NCI-H748 (cell line): ENCODE measurements around the gene PNKP.

ENCODE experiments used
- DNase-seq: peaks from one replicate; lab custom pipeline; 2025; ENCODE audit not compliant: unreplicated experiment; lab: John Stamatoyannopoulos, UW

PNKP gene

DNA sequence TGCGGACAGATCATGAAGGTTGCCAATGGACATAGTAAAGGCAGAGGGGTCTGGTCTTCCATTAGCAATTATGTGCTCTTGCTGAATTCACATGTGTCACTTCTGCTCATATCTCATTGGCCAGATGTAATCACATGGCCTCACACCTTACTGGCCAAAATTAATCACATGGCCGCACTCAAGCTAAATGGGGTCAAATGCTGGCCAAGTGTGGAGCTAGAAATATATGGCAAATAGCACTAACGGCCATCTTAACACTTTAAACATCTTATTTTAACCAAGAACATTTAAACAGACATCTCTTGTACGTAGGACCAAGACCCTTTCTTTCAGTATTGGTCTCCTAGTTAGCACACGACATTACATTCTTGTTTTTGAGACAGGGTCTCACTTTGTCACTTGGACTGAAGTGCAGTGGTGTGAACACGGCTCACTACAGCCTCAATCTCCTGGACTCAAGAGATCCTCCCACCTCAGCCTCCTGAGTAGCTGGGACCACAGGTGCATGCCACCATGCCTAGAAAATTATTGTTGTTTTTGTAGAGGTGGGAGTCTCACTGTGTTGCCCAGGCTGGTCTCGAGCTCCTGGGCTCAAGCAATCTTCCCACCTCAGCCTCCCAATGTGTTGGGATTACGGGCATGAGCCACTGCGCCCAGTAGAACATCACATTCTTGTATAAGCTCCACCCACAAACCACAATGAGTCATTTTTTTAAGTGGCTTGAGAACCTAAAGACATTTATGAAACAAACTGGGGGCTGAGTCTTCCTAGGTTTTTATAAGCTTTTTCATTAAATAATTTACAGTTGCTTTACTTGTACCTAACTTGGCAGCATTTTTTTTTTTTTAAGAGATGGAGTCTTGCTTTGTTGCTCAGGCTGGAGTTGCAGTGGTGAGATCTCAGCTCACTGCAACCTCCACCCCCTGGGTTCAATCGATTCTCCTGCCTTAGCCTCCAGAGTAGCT is 19.4 kb downstream of the PNKP start:
- DNase-seq: no peak

DNA sequence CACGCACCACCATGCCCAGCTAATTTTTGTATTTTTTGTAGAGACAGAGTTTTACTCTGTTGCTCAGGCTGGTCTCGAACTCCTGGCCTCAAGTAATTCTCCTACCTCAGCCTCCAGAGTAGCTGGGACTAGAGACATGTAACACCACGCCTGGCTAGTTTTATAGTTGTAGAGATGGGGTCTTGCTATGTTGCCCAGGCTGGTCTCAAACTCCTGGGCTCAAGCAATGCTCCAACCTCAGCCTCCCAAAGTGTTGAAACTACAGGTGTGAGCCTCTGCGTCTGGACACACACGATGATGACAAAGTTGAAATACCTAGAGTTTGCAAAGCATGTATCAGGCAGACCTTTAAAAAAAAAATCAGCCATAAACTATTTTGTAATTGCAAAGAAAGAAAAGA is 21.0 kb downstream of the PNKP start:
- no peak for DNase-seq

DNA sequence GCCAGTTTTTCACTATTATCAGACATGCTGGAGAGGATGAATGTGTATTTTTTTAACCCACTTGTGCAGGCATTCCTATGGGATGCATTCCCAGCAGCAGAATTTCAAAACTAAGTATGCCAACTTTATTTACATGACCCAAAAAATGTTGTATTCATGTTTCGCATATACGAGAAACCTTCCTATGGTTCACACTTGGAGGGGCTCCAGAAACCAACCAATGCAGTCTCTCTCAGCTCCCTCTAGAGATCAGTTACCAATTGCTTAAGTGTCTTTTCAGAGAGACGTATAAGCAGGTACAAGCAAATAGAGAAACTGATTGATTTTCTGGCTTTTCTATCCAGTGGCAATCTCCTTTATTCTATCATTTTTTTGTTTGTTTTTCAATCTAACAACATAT is 22.0 kb downstream of the PNKP start:
- no peak for DNase-seq

DNA sequence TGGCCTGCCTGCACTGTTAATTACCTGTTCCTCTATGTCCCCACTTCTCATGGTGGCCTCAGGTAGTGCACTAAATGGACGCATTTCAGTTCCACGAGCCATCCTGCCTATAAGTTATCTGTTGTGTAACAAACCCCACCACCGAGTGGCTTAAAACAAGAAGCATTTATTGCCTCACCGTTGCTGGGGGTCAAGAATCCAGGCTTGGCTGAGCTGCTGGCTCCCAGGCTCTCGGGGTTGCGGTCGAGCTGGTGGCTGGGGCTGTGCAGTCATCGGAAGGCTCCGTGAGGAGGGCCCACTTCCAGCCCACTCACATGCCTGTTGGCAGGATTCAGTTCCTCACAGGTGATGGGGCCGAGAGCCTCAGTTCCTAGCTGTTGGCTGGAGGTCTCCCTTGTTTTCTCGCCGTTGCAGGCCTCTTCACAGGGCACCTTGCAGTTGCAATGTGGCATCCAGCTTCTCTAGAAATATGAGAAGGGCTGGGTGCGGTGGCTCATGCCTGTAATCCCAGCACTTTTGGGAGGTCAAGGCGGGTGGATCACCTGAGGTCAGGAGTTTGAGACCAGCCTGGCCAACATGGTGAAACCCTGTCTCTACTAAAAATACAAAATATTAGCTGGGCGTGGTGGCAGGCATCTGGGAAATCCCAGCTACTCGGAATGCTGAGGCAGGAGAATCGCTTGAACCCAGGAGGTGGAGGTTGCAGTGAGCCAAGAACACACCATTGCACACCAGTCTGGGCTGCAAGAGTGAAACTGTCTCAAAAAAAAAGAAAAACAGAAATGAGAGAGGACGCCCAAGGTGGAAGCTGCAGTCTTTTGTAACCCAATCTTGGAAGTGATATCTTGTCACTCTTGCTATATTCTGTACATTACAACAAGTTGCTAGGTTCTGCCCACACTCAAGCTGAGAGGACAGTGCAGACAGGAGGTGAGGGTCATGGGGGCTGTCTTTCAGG is 23.0 kb downstream of the PNKP start:
- DNase-seq: no peak

DNA sequence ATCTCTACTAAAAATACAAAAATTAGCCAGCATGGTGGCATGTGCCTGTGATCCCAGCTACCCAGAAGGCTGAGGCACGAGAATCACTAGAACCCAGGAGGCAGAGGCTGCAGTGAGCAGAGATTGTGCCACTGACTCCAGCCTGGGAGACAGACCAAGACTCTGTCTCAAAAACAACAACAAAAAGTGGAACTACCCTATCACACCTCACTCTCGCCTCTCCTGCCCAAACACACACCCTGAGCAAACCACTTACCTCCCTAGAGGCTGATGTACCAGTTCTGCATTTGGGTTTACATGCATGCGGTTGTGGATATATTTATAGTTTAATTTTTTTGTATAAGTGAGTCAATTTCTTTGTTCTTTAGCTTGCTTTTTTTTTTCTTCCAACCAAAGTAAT is 24.1 kb downstream of the PNKP start:
- no peak for DNase-seq

DNA sequence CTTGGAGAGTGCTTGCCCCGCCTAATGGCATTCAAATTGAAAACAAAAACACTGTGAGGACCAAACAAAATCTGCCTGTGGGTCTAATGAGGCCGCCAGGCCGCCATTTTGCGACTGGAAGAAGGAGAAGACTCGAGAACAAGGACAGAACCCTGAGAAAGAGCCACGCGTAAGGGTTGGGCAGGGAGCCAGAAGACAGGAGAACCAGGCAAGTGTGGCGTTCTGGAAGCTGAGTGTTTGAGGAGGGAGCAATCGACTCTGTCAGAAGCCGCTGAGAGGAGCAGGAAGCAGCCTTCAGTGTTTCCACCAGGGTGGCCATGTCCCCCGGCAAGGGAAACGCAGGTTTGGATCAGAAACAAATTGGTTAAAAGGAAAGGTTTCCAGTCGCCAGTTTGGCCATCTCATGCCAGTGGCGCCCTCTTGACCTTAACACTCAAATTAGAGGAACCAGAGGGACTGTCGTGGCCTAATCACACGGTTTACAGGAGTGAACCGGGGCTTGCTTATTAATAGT is 26.6 kb downstream of the PNKP start:
- no peak for DNase-seq

DNA sequence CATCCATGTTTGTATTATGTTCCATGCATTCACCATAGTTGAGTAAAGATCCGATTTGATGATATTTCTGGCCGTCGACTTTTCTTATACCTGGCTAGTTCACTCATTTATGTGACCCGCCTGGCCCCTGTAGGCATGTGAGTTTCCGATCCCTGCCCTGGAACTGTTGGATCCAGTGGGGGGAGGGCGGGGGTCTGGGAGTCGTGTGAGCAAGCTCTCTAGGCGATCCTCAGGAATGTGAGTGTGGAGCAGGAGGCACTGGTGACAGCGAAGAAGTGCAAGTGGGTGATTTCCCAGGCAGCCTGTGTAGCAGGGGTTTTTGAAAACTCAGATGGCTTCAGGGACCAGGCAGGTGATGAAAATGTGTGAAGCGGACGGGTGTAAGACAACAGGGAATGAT is 27.1 kb downstream of the PNKP start:
- no peak for DNase-seq

DNA sequence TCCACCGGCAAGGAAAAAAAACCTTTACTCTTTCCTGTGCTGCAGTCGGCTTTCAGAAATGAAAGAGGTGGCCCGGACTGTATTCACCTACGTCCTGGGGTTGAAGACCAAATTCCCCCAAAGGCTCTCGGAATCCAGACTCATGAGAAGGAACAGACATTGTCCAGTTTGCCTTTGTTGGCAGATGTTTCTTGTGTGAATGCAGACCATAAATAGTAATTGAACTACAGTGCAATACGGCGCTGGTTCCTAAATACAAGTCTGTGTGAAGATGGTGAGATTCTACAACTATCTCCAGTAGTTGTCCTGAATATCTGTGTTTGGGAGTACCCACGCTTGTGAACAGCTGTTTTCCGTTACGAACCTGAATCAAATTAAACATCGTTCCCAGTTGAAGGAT is 27.7 kb downstream of the PNKP start:
- no peak for DNase-seq

DNA sequence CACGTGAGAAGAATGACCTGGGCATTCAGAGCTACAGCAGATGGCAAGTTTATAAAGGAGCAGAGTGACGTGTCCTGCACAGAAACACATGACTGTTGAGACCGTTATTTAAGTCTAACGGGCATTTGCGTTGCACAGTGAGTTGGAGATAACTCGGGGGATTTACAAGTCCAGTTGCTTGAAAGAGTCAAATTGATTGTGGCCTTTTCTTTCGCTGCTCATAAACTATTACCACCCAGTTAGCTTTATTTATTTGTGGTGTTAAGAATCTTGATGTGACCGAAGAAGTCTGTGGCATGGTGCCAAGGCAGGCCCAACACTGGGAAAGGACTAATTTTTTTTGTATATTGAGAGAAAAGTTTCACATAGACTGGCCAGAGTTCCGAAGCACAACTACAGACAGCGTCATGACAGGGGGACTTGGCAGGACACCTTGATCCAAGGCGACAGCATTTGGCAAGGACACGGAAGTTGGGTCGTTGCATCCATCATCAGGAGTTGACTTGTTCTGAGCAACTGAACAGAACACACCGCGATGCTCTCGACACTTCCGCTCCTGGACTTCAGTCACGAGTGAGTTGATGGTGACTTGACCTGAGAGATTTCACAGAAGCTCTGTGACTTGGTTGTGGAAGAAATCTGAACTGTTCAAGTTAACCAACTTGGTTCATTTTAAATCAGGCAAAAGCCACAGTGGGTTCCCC is 28.3 kb downstream of the PNKP start:
- no peak for DNase-seq

DNA sequence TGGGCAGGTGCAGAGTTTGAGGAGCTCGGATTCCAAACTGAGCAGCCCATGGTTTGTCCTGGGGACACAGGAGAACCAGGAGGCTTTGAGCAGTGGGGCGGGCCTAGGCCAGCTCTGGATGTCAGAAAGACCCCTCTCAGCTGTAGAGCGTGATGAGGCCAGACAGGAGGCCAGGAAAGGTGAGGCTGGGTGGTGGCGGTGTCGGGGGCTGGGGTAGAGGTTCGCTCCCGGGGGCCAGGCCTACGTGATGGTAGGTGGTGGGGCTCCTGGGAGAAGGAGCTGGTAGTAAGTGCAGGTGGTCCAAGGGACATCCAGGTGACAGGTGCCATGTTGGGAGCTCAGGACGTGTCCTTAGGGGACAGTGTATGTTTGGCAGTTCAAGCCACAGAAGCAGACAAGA is 30.0 kb downstream of the PNKP start:
- no peak for DNase-seq

DNA sequence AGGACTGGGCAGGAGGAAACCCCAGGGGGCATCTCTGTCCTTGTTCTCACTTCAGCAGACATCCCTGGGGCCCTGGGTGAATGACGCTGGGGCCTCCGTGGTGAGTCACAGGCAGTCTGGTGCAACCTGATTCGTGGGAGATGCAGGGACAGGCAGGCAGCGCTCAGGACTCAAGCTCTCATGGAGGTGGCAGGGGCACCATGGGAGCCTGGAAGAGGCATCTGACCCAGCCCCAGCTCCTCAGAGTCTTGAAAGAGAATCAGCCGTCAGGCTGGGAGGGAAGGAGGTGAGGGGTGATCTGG is 30.4 kb downstream of the PNKP start:
- no peak for DNase-seq

DNA sequence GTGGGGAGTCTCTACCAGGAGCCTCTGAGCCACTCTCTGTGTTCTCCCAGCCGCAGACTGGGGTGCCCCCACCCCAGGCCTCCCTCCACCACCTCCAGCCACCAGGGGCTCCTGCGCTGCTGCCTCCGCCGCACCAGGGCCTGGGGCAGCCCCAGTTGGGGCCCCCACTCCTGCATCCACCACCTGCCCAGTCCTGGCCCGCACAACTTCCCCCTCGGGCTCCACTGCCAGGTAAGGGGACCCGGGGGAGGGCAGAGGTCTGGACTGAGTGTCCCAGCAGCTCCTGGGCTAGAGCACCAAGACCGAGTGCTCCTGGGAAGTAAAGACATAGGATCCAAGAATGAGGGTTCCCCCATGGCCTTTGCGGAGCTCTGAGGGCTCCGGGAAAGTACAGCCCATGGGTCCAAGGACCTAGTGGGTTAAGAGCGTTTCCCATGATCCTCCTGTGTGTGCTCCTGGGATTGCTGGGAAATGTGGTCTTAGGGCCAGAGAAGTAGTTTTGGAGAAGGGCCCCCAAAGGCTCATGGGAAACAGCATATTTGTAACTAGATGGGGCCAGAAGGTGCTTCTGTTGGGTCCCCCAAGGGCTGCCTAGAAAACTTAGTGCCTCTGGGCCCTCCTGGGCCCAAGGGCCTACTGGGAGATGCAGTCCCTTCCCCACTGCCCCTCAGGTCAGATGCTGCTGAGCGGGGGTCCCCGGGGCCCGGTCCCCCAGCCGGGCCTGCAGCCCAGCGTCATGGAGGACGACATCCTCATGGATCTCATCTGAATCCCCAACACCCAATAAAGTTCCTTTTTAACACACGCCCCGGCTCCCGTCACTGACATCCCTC is 31.0 kb downstream of the PNKP start:
- no peak for DNase-seq

DNA sequence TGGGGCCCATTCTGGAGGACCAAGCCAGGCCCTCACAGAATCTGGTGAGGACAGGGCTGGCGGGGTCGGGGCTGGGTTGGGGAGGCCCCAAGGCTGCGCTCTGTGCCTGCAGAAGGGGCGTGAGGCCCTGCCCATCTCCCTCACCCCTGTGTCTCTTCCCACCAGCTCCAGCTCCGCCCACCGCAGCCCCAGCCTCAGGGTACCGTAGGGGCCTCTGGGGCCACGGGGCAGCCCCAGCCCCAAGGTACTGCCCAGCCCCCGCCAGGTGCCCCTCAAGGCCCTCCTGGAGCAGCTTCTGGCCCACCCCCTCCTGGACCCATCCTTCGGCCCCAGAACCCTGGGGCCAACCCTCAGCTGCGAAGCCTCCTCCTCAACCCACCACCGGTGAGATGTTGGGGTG is 31.8 kb downstream of the PNKP start:
- no peak for DNase-seq

DNA sequence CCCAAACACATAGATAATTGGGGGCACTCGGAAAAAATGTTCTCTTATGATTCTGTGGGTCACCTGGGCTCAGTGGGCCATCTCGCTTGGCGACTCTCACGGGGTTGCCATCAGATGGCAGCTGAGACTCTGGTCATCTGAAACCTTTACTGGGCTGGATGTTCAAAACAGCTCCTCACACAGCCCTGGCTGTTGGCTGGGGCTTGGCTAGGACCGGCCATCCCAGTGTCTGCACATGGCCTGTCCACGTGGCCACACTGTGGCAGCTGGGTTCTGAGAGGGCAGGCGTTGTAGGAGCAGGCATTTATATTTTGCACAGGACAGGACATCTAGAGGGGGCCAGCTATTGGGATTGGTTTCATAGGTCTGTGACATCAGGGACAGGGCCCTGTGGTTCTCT is 33.8 kb downstream of the PNKP start:
- no peak for DNase-seq

DNA sequence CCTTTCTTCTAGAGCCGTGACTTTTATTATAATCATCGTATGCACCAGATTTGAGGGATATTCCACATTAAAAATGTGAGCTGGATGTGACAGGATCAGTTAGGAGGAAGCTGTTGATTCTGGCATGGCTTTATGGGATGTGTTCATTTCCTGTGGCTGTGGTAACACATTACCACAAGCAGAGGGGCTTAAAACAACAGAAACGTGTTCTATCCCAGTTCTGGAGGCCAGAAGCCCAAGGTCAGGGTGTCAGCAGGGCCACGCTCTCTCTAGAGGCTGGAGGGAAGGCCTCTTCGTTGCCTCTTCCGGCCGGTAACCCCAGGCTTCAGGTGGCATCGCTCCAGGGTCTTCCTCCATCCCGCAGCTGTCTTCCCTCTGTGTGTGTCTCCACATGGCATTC is 34.8 kb downstream of the PNKP start:
- no peak for DNase-seq

DNA sequence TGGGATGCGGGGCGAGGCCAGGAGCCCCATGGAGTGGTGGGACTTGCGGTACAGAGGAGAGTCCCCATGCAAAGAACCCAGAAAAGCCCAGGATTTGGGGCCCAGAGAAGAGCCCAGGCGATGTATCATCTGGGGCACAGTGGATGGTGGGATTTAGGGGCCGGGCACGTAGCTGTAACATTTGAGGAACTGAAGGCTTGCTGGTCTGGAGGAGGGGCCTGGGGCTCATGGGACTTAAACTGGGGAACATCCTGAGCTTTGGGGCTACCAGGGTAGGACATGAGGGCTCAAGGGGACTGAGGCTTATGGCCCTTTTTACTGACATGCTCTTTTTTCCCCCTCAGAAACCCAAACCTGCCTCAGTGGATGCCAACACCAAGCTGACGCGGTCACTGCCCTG is 35.8 kb downstream of the PNKP start:
- no peak for DNase-seq

DNA sequence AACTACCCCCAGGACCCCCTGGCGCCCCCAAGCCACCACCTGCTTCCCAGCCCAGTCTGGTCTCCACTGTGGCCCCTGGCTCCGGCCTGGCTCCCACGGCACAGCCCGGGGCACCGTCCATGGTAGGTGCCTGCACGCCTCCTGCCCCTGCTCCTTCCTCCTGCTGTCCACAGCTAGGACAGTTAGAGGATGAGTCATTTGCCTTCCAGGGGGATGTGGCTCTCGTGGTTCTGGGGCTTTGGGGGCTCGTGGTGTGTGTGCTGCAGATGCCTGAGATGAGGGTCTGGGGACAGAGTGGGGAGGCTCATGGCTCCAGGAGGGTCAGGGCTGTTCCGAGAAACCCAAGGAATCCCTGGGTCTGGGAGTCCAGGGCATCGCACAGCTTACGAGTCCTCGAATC is 36.6 kb downstream of the PNKP start:
- no peak for DNase-seq

DNA sequence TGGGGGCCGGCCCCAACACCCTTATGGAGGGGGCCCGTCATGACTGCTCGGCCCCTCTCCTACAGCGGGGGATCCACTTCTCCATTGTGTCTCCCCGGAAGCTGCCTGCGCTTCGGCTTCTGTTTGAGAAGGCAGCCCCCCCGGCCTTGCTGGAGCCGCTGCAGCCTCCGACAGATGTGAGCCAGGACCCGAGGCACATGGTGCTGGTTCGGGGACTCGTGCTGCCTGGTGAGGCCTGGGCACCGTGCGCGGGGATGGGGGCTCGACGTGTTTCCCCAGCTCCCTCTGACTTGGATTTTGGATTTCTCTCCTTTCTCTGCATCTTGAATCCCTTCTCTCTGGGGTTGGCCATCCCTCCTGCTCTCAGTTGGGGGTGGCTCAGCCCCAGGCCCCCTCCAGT is 37.7 kb downstream of the PNKP start:
- no peak for DNase-seq

DNA sequence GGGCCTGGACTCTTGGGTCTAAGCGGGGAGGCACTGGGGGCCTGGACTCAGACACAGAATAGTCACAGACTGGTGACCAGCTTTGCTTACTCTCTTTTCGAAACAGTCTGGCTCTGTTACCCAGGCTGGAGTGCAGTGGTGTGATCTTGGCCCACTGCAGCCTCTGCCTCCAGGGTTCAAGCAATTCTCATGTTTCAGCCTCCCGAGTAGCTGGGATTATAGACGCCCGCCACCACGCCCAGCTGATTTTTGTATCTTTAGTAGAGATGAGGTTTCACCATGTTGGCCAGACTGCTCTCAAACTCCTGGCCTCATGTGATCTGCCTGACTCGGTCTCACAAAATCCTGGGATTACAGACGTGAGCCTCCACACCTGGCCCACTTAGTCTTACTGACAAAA is 38.2 kb downstream of the PNKP start:
- no peak for DNase-seq

DNA sequence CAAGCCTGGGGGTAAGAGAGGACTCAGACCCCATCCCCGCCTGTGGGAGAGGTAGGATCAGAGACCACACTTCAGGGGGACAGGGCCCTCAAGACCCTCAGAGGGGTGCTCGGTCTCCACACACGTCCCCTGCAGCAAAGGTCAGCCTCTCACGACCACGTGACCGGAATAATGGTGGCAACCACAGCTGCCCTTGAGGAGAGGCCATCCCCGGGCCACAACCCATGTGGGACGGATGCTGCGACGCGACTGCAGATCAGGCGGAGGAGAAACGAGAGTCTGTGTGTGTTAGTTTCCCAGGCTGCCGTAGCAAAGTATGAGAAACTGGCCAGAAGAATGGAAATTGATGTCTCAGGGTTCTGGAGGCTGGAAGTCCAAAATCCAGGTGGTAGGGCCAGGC is 40.3 kb downstream of the PNKP start:
- DNase-seq: no peak
